ENCODE results near the gene MAP4K2. TPM values are rescaled to one million over a fixed set of nuclear protein-coding genes. Genes with fewer than 3 reads are reported as not detected.

Gene MAP4K2
- polyA plus RNA-seq, 3 donors, result 14.9 to 23.3 (median 19.5) TPM

DNA sequence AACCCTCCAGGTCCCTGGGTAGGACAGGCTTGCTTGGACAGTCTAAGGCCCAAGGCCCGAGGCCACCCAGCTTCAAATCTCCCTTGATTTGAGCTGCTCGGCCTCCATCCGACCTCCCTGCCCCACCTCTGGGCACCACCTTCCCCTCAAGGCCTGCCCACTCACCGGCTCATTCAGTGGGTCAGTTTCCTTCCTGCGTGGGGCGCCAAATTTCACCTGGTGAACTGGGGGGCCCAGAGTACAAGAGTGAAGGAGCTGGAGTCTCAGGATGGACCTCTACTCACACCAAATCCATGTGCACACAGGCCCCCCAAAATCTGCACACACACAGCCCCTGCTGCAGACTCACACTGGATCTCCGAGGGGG is 3.8 kb downstream of the MAP4K2 start:
- DNase-seq (ENCODE audit: extremely low read depth in 1 of 11, low read depth in 9 of 11, low spot score in 4 of 11), result no peak

DNA sequence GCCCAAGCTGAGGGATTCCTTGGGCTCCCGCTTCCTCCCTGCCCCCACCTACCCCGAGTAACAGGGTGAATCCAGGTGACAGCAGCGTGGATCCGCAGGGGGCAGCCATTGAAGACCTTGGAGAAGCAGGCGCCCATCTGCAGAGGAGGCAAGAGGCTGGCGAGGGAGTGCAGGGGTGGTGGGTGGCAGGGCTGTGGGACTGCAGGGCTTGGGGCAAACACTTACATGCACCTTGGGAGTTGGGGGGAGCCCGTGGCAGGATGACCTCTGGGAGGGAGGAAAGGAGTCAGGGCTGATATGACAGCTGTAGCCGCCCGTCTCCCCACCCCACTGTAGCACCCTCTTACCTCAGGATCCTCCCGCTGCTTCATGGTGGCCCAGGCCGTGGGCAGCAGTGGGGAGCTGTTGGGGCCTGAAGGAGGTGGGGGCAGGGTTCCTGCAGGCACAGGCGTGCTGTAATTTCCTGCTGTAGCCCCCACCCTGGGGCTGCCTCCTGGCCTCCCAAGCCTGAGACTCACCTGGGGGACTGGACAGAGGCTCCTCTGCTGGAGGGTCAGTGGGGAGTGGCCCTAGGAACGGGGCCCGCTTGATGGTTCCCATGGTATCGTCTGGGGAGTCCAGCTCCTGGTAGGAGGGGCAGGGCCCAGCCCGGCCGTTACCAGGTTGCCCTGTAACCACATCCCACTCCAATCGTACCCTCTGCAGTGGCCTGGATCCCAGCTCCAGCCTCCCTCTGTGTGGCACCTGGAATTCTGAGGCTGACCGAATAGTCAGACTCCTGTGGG is 6.1 kb downstream of the MAP4K2 start:
- DNase-seq (ENCODE audit: extremely low read depth in 1 of 11, low read depth in 9 of 11, low spot score in 4 of 11), result no peak

DNA sequence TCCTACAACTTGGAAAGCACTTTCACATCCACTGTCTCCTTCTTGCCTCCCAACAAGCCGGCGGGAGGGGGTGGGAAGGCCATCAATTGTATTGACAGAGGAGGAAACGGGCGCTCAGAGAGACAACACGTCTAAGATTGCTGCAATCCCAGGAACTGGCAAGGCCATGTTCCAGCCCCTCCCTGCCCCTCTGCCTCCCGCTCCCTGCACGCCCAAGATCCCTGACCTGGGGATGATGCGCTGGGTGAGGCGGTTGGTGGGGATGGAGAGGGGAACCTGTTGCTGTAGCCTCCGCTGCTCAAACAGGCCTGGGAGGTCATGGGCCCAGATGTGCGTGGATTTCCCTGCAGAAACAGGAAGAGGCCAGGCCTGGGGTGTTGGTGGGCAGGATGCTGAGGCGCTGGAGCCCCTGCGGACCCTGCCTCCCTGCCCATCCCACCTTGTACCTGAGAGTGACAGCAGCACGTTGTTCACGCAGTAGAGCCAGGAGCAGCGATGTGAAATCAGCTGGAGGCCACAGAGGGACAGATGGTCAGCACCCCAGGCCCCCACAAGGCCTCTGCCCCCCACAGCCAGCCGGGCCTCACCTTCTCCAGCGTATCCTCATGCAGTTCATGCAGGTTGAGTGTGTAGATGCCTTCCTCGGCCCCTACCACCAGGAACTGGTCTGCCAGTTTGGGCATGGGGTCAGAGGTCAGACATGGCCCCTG is 6.8 kb downstream of the MAP4K2 start:
- no peak for DNase-seq (ENCODE audit: extremely low read depth in 1 of 11, low read depth in 9 of 11, low spot score in 4 of 11)

DNA sequence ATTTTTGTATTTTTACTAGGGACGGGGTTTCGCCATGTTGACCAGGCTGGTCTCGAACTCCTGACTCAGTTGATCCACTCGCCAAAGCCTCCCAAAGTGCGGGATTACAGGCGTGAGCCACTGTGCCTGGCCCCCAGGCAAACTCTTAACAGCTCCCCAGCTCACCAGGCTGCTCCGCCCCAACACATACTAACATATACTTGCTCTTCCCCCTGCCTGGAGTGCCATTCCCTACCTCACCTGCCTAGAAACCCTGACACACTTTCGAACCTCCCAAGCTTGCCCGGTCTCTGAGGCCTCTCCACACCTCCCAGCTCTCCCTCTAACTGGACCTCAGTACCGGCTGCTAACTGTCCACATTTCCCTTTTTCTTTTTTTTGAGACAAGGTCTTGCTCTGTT is 8.5 kb downstream of the MAP4K2 start:
- no peak for DNase-seq (ENCODE audit: extremely low read depth in 1 of 11, low read depth in 9 of 11, low spot score in 4 of 11)

DNA sequence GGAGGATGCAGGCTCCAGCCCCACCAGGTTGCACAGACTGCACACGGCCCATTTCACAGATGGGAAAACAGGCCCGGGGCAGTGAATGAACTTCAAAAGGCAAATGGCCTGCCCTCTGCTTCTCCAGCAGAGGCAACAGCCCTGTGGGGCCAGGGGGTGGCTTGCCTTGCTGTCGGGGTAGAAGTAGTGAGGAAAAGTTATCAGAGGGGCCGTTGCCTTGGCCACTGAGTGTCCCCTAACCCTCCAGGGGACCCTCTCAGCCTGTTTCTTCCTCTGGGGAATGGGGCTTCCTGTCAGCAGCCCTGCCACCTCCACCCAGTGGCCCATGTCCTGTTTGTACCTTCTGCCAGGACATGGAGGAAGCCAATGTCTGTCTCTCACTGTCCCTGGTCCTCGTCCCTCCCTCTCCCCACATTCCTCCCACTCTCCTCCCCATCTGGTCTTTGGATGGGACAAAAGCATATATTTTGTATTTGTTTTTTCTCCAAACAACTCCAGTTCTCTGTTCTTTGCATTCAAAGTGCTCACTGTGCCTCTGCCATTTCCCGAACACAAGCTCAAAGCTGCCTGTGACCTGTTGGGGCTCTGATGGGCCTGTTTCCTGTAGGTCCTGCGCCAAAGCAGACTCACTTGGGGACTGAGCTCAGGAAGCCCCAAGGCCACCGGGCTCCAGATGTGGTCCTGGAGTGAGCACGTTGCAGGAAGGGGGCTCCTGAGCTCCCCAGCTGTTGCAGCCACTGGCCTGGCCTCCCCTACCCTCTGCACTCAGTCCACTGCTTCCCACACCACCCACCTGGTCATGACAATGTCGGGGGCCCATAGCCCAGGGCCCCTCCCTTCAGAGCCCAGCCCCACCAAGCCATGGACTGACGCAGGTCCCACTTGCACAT is 9.5 kb downstream of the MAP4K2 start:
- DNase-seq (ENCODE audit: extremely low read depth in 1 of 11, low read depth in 9 of 11, low spot score in 4 of 11), result no peak

DNA sequence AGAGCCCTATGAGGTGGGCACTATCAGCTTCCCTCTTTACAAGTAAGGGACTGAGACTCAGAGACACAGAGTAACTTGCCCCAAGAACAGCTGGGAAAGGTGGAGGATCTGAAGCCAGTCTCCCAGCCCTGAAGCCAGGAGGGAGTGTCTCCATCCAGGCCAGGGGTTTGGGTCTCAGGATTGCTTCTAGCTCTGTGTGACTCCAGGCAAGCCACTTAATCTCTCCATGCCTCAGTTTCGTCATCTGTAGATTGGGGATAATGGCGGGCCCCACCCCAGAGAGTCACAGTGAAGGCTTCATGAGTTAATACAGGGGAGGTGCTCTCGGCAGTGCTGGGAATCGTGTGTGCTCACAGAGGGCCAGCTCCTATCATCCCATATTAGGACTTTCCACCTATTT is 10.5 kb downstream of the MAP4K2 start:
- no peak for DNase-seq (ENCODE audit: extremely low read depth in 1 of 11, low read depth in 9 of 11, low spot score in 4 of 11)

DNA sequence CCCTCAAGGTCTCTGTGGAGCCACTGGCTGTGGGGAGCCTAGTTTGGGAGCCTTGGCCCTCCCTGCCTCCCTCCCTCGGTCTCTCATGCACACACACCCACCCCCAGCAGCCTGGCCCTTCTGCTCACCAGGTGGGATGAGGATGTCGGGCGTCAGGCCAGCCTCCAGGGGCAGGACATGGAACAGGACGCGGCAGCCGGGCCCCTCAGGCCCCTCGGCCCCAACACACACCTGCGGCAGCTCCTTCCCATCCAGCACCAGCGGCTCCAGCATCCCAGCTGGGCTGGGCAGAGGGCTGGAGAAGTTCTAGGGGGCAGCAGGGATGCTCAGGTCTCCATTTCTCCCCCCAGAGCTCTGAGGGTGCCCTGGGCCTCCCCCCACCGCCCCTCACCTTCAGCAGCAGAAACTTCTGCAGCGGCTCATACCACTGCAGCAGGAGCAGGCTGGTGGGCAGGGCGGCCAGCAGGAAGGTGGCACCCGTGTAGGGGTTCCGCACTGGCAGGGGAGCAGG is 11.2 kb downstream of the MAP4K2 start:
- DNase-seq (ENCODE audit: extremely low read depth in 1 of 11, low read depth in 9 of 11, low spot score in 4 of 11), result no peak

DNA sequence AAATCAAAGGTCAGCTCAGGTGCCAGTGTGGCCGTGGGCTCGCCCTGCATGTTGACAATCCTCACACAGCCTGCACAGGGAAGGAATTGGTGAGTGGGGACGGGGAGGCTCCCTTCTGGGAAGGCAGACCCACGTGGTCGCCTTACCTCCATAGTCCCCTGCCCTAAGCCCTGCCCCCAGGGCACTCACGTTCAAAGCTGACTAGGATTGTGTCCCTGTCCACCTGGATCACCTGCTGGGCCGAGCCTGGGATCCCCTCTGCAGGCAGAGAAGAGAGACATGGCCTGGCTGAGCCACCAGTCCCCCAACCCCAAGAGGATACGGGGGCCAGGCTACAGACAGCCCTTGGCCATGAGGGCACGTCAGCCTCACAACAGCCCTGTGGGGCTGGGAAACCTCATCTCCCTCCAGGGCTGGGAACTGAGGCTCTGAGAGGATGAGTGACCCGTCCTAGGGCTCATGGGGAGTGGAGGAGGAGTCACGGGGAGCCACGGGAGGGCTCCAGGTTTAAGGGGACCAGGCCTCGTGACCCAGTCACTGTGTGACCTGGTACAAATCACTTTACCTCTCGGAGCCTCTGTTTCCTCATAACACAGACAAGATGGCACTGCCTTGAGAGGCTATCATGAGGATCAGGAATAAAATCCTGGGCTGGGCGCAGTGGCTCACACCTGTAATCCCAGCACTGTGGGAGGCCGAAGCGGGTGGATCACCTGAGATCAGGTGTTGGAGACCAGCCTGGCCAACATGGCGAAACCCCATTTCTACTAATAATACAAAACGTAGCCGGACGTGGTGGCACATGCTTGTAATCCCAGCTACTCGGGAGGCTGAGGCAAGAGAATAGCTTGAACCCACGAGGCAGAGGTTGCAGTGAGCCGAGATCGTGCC is 12.6 kb downstream of the MAP4K2 start:
- DNase-seq (ENCODE audit: extremely low read depth in 1 of 11, low read depth in 9 of 11, low spot score in 4 of 11), result no peak

DNA sequence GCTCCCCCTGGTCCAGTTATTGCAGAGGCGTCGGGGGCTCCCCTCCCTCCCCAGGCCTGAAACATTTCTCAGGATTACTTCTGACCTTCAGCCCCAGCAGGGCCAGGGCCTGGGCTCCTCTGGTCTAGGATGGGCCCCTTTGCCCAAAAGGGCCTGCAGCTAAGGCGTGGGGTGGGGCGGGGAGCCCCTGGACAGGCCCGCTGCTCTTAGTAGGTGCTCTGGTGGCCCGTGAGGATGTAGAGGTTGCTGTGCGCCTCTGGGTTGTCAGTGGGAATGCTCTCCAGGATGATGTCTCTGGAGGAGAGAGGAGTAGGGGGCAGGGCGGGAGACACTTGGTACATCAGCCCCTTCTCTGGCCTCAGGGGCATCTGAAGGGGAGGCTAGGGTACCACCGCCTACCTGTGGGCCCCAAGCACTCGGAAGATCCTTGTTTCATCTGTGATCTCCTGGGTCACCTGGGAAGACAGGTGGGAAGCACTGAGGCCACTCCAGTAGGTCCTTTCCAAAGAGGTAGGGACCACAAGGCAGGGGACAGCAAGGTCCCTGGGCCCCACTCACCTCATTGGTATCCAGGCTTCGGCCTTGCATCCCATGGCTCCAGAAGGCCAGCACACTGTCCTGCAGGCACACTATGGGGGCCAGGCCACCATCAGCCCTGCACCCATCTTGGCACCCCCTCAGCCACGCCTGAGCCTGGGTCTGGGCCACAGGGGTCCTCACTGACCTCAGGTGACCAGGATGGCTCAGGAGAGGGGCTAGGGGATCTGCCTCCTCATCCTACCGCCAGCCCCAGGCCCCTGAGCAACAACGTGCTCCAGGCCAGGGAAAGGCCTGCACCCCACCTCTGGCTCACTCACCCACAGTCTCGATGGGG is 13.4 kb downstream of the MAP4K2 start:
- DNase-seq (ENCODE audit: extremely low read depth in 1 of 11, low read depth in 9 of 11, low spot score in 4 of 11), result no peak

DNA sequence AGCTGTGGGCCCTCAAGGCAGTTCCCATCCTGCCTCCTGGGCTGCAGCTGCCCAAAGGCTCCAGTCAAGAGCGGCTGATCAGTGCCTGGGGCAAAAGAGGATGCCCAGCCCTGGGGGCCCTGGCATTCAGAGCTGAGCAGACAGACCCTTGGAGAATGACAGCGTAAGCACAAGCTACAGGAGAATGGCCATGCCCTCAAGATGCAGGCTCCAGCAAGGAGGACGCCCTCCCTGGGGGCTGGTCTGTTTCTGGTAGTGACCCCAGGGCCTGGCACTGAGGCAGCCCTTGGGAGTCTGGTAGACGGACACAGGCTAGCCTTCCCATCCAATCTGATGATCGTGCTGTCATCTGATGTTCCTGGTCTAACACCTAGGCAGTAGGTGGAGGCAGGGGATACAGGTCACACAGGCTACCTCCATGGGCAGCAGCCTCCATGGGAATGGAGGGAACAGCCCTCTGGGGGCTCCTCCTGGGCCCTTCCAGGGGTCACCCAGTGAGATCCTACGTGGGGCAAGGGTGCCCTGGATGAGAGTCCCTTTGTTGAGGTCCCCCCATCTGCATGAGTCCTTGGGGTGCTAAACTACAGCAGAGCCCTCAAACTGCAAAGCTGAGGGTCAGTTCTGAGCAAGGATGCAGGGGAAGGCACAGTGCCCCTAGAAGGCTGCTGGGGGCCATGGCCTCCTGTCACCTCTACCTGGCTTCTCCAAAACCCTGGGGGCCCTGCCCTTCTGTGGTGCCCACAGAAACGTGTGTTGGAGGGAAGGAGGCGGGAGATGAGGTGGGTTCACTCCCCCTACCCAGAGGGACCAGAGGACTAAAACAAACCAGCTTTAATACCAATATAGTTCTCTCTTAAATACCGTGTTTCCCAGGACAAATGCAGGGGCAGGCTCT is 14.4 kb downstream of the MAP4K2 start:
- no peak for DNase-seq (ENCODE audit: extremely low read depth in 1 of 11, low read depth in 9 of 11, low spot score in 4 of 11)

DNA sequence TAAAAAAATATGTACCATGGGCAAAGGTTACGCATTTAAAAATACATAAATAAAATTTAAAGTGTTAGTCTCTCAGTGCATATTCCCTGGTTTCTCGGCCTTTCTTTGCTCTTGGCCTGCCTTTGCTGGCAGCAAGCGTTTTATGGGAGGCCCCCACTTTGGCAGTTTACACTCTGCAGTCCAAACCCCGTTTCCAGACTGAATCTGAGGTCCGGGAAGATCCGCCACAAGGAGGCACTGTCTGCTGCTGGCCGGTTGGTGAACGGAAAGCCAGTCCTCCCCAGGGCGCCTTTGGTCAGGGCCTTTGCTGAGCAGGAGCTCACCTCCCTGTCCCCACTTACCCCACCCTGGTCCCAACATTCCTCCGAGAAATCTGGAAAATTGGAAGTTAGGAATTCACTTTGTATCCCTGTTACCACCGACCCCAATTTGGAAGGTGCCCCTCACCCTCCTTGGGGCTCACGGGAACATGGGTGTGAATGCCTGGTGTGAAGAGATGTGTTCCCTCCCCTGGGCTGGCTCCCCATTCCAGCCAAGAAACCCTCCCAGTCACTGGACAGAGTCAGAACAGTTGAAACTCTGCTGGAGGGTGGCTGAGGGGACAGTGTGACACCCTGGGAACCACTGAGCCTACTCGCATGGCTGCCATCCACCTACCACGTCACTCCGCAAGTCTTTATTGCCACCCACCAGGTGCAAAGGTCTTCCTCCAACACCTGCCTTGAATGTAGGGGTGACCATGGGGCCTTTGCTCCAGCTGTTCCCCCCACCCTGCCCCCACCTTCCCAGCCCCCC is 15.3 kb downstream of the MAP4K2 start:
- peak in 2 of 11 donors; percentile 29 to 30 for DNase-seq (ENCODE audit: extremely low read depth in 1 of 11, low read depth in 9 of 11, low spot score in 4 of 11)

DNA sequence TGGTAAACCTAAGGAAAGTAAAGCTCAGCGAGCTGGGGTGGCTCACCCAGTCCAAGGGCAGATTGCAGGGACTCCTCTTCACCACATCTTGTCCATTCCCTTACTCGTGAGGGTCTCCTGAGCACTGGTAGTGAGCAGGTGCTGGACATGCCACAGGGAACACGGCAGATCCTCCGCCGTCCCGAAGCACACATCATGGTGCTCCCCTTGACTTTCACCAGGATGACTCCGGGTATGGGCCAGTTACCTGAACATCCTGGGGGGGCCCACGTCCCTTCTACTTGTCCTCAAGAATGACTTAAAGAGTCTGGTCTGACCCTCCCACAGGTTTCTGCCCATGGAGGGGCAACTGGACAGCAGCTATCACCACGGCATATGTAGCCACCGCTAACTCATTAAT is 16.7 kb downstream of the MAP4K2 start:
- no peak for DNase-seq (ENCODE audit: extremely low read depth in 1 of 11, low read depth in 9 of 11, low spot score in 4 of 11)

DNA sequence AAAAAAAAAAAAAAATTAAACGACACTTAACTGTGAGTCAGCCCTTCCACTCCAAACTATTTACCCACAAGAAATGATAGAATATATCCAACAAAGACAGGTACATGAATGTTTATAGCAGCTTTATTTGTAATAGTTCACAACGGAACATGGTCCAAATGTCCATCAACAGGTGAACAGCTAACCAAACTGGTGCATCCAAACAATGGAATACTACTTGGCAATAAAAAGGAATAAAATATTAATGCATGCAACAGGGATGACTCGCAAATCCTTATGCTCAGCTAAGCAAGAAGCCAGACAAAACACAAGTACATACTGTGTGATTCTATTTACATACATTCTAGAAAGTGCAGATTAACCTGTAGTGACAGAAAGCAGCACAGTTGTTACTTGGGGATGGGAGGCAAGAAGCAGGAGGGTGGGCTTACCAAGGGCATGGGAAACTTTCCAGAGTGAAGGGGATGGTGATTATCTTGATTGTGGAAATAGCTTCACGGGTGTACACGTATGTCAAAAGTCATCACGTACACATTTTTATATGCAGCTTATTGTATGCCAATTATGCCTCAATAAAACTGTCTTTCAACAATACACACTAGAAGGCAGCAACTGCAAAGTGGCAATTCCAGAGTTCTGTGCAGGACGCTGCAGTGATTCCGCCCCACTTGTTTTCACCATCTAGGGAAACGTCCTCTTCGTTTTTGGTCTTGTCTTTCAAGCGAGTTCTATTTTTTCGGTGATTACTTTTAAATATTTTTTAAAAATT is 18.0 kb downstream of the MAP4K2 start:
- no peak for DNase-seq (ENCODE audit: extremely low read depth in 1 of 11, low read depth in 9 of 11, low spot score in 4 of 11)

DNA sequence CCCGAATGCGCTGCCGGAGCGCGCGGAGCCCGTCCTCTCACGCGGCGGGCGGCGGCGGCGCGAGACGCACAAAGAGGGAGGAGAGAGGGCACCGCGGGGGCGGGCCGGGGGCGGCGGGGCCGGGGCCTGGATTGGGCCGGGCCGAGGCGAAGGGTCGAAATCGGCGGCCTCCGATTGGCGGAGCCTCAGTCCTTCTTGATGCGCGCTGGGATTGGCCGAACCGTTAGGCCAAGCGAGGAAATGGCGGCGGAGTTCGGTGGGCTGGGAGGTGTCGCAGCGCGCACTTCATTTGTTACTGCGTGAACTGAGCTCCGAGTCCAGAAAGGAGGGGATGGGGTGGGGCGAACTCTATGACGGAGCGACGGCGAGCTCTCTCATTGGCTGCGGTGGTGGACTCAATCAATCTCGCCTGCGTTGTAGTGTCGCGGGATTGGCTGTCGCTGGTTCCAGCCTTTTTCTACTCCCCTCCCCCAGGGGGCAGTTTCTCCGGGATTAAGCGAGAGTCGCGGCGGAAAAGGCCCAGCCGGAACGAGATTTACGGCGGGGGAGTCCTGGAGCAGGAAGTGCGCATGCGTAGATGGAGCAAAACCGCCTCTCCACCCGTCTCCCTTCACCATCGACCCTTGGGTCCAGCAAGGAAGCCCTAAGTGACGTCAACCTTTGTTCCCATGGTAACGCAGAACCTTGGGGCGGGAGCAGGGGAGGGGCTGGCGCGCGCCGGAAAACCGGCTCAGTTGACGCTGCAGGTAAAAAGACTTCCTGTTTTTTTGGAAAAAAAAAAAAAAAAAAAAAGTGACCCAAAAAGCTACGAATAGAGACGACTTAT is 24.3 kb downstream of the MAP4K2 start, which contains the start of gene SF1:
SF1 (minus strand) TSS at position 70 of the 826 bp plus-strand sequence. CDS start 150 bp downstream, outside the sequence.
- DNase-seq (ENCODE audit: extremely low read depth in 1 of 11, low read depth in 9 of 11, low spot score in 4 of 11), result peak; percentile 99 to 100 (median 100)

DNA sequence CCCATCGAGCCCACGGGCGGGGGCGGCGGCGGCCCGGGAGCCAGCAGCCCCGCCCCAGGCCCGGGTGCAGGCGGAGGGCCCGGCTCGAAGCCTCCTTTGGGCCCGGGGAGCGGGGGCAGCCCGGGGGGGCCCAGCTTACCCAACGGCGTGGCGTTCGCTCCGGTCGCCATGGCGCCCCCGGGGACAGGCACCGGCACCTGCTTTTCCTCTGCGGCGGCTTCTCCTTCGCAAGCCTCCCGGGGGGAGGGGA is 24.9 kb downstream of the MAP4K2 start:
- no peak for DNase-seq (ENCODE audit: extremely low read depth in 1 of 11, low read depth in 9 of 11, low spot score in 4 of 11)
